ENCODE results near the gene NPB. TPM values are rescaled to one million over a fixed set of nuclear protein-coding genes. Genes with fewer than 3 reads are reported as not detected.

Gene NPB
- total and polyA plus RNA-seq, 2 of the 8 experiments (the other 6 are each of a cell fraction or from before 2014, with no cell fraction given) = 1.5 to 2.5 TPM

- no peak overlapping the region for H3K4ac ChIP-seq (replicated peaks; ENCODE audit: insufficient read length, low read depth, low read length)
- ChIA-PET POLR2A (ENCODE audit: partially characterized antibody) (interaction anchor here (1.0 to 8.7 kb wide), 7 partner anchors 8 to 87 kb away, joined by 3 to 135 read pairs (median 4); partner anchors contain the start of genes MAFG and SIRT7), CTCF (ENCODE audit: partially characterized antibody) (interaction anchor here (0.9 to 1.7 kb wide), 5 partner anchors 28 to 121 kb away, joined by 3 to 7 read pairs (median 3); no protein-coding TSS in a partner anchor)
- H3K79me1 ChIP-seq (ENCODE audit: low read depth, low read length) = peaks cover 2% of the 10 kb centered on the region; the same call in 1 of the 2 replicates
- H3K36me3 ChIP-seq (ENCODE audit: control insufficient read depth in 2 of 4, insufficient read depth in 4 of 4, low read length in 3 of 4) = peaks cover 8 to 14% (median 12%) of the 10 kb centered on the region in 4 experiments
- no peak overlapping the region for H4K5ac ChIP-seq (ENCODE audit: insufficient read length, low read depth, low read length)
- H2AK5ac ChIP-seq (ENCODE audit: low read depth, low read length) = no peak overlapping the region
- H3K4me2 ChIP-seq (ENCODE audit: insufficient read depth in 1 of 2, low read depth in 2 of 2, low read length in 2 of 2) = no peak overlapping the region; a peak in 1 of 4 replicates
- no peak overlapping the region for H3K18ac ChIP-seq (ENCODE audit: extremely low read depth, low read length)
- H3K79me2 ChIP-seq (ENCODE audit: control insufficient read depth in 1 of 2, insufficient read depth in 2 of 2, low read length in 2 of 2) = no peaks in the 10 kb centered on the region
- no peak overlapping the region for H3K27ac ChIP-seq (ENCODE audit: low read depth, low read length)
- no peak overlapping the region for H3K56ac ChIP-seq (replicated peaks; ENCODE audit: insufficient read length, low read depth, low read length)
- FAIRE-seq = no peak
- H3K14ac ChIP-seq (ENCODE audit: insufficient read length) = no peak overlapping the region
- H2BK12ac ChIP-seq (ENCODE audit: low read depth, low read length) = no peak overlapping the region
- no peak overlapping the region for H3K4me3 ChIP-seq (ENCODE audit: extremely low read depth in 1 of 4, insufficient read depth in 2 of 4, low read depth in 3 of 4, low read length in 4 of 4)
- no peaks in the 10 kb centered on the region for H3K9me3 ChIP-seq (ENCODE audit: insufficient read depth in 2 of 2, low read depth in 1 of 2, low read length in 1 of 2)
- H2BK20ac ChIP-seq (ENCODE audit: low read length) = no peak overlapping the region
- H3K23me2 ChIP-seq (ENCODE audit: low read depth, low read length) = peaks cover 6% of the 10 kb centered on the region; the same call in 1 of the 2 replicates
- H2AFZ ChIP-seq (ENCODE audit: low read length) = no peak overlapping the region
- no peak overlapping the region for H3K23ac ChIP-seq (ENCODE audit: insufficient read length)
- H3K9ac ChIP-seq (replicated peaks in 1 of 4; ENCODE audit: extremely low read depth in 1 of 4, low read depth in 3 of 4, low read length in 3 of 4) = no peak overlapping the region
- H4K8ac ChIP-seq (ENCODE audit: extremely low read depth, insufficient read depth, low read length) = peak overlapping the region; percentile 5; the same call in 1 of the 2 replicates
- peaks cover 3 to 33% of the 10 kb centered on the region in 2 experiments for H4K20me1 ChIP-seq (replicated peaks in 1 of 2; ENCODE audit: control insufficient read depth in 1 of 2, insufficient read depth in 2 of 2, low read length in 2 of 2)
- TF ChIP-seq E2F6 (IDR thresholded peaks at IDR 0.05) (no peak), HDAC2 (IDR thresholded peaks at IDR 0.05; ENCODE audit: borderline replicate concordance in 1 of 2, low read depth in 2 of 2, low read length in 2 of 2) (no peak), MAX (IDR thresholded peaks at IDR 0.05) (no peak), POLR2AphosphoS5 (IDR thresholded peaks at IDR 0.05; ENCODE audit: low read depth, low read length) (no peak), CTBP2 (IDR thresholded peaks at IDR 0.05; ENCODE audit: borderline replicate concordance, insufficient read depth, insufficient read length, low read length) (no peak), RFX5 (IDR thresholded peaks at IDR 0.05; ENCODE audit: borderline replicate concordance, low read depth, low read length) (no peak), JUN (IDR thresholded peaks at IDR 0.05; ENCODE audit: low read depth, low read length) (no peak)
- H4K91ac ChIP-seq (replicated peaks; ENCODE audit: insufficient read length, low read length) = no peak overlapping the region
- WGBS, 2 experiments (ENCODE audit: extremely low coverage in 1 of 2, insufficient coverage in 1 of 2, insufficient read length in 1 of 2, insufficient replicate concordance in 2 of 2, low coverage in 1 of 2, low lambda C conversion rate in 2 of 2, missing lambda C conversion rate in 1 of 2) = 95% methylated on average over 12 of the region's 12 CpGs; no CpG with 5 or more reads in 1 of the 2 experiments
- H2BK120ac ChIP-seq (replicated peaks; ENCODE audit: low read depth, low read length) = no peak overlapping the region
- DNase-seq (ENCODE audit: low read depth in 1 of 2, low spot score in 2 of 2) = no peak
- H3K4me1 ChIP-seq (replicated peaks in 1 of 4; ENCODE audit: control insufficient read depth in 3 of 4, insufficient read depth in 4 of 4, low read length in 3 of 4) = peaks cover 0 to 10% (median 5%) of the 10 kb centered on the region in 4 experiments; a peak in 3 of 7 replicates
- no peak overlapping the region for H2BK5ac ChIP-seq (ENCODE audit: low read depth, low read length)
- no peak overlapping the region for H2BK15ac ChIP-seq (ENCODE audit: low read length)
- peaks cover 0 to 4% (median 2%) of the 10 kb centered on the region in 4 experiments; a peak in 2 of 7 replicates for H3K27me3 ChIP-seq (replicated peaks in 1 of 4; ENCODE audit: control insufficient read depth in 3 of 4, extremely low read depth in 1 of 4, insufficient read depth in 3 of 4, low read length in 3 of 4)
Observed at GRCh38 chr17:81909231-81909630, 7.2 kb downstream of the NPB start.
